NCI-H146 treated with DMSO at 0.1 percent for 48 hours (cell line): ENCODE data around the gene ADAM15.

Experiments
- DNase-seq: peaks from one replicate; lab custom pipeline; 2025; ENCODE audit not compliant: unreplicated experiment; lab: John Stamatoyannopoulos, UW

ADAM15 gene

DNA sequence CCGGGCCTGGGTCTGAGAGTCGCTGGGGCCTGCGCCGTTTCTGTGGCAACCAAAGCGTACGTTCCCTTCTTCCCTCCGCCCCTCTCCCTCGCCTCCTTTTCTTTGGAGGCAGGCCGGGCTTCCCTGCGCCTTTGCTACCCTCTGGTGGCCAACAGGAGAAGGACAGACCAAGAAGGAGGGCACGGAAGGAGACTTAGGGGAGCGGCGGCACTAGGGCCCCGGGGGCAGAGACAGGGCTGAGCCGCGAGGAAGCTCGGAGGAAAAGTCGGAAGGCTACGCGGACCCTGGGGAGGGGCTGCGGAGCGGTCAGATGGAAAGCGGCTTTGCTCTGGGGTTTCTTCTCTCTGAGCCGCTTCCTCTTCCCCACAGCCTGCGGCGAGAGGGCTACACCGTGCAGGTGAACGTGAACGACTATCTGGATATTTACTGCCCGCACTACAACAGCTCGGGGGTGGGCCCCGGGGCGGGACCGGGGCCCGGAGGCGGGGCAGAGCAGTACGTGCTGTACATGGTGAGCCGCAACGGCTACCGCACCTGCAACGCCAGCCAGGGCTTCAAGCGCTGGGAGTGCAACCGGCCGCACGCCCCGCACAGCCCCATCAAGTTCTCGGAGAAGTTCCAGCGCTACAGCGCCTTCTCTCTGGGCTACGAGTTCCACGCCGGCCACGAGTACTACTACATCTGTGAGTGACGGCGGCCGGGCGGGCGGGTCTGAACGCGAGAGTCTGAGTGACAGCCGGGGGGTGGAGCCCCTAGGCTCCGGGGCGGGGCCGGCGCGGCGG, 33.8 kb downstream of the ADAM15 start:
- peak; percentile 91 for DNase-seq

GRCh38 chr1:155085504-155086127, 34.5 kb downstream of the ADAM15 start:
- DNase-seq, result no peak

GRCh38 chr1:155086128-155086741, 35.1 kb downstream of the ADAM15 start:
- peak; percentile 26 for DNase-seq

- DNase-seq, result no peak
These were observed 35.9 kb downstream of the ADAM15 start for GRCh38 chr1:155086856-155087535.

GRCh38 chr1:155091071-155092051, 40.2 kb downstream of the ADAM15 start:
- peak; percentile 59 for DNase-seq

GRCh38 chr1:155092131-155092530, 41.0 kb downstream of the ADAM15 start:
- no peak for DNase-seq

DNA sequence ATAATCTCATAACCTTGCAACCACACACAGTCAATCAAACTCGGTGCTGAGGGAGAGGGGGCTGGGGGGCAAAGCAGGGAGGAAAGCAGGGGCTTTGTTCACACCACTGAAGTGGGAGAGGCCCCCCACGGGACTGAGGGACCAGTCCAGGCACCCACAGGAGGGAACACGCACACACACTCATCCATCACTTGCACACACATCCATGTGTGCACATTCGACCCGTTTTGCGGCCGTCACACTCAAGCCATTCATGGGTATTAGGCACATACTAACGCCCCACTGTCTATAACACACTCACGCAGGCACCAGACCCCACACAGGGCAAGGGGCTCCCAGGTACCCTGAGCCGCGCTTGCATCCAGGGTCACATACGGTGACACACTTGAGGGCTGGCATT, 41.5 kb downstream of the ADAM15 start:
- no peak for DNase-seq

DNA sequence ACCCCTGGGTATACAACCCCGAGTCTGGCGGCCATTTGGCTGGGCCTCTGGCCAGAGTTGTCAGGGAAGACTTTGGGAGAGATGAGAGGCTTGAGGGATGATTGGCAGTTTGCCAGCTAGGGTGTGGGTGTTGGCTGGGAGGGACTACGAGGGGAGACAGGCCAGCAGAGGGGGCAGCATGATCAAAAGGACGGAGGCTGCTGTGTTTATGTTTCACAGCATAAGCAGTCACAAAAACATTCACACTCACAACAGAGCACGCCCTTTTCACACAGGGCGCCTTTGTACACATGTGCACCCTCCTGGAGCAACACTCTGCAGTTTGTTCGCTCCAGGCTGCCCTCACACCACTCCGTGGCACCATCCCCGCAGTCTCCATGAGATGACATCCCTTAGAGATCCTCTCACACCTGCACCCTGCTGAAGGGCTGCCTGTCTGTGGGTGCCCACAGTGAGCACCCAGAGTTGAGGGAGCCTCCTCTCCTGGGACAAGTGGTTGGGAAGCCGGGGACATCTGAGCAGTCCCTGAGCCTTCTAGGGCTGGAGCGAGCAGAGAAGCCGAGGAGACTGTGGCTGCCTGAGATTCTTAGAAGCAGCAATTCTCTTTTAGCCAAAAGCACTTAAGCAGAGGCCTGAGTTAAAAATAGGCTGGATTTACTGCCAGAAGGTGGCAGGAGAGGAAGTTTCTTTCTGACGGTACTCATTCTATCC, 43.0 kb downstream of the ADAM15 start:
- DNase-seq, result peak; percentile 23

- DNase-seq, result no peak
These were observed 43.5 kb downstream of the ADAM15 start for GRCh38 chr1:155094622-155094948.

GRCh38 chr1:155099331-155099730, 48.2 kb downstream of the ADAM15 start:
- no peak for DNase-seq

DNA sequence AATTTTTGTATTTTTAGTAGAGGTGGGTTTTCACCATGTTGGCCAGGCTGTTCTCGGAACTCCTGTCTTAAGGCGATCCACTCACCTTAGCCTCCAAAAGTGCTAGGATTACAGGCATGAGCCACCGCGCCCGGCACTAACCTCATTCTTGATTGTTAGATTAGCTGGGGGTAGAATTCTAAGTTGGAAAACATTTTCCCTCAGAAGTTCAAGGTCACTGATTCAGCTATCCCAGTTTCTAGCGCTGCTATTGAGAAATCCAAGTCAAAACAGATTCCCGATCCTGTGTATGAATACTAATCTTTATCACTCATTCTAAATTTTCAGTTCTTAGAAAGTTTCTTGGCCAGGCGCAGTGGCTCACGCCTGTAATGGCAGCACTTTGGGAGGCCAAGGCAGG, 52.2 kb downstream of the ADAM15 start:
- DNase-seq, result no peak

- DNase-seq, result no peak
These were observed 53.8 kb downstream of the ADAM15 start for GRCh38 chr1:155104605-155105534.

DNA sequence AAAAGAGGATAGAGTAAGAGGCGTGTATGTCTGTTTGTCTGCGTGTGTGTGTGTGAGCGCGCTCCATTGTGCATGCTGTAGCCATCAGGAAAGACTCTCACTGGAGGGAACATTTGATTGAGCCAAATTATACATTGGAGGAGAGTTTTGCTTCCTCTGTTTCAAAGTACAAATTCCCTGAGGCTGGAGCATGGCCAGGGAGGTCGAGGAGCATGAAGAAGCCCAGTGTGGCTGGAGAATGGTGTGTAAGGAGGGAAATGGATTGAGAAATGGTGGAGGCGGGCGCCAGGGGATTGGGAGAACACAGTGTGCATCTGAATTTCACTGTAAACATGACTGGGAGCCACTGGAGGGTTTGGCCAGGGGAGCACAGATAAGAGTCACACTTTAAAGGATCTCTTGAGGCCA, 54.5 kb downstream of the ADAM15 start:
- no peak for DNase-seq

DNA sequence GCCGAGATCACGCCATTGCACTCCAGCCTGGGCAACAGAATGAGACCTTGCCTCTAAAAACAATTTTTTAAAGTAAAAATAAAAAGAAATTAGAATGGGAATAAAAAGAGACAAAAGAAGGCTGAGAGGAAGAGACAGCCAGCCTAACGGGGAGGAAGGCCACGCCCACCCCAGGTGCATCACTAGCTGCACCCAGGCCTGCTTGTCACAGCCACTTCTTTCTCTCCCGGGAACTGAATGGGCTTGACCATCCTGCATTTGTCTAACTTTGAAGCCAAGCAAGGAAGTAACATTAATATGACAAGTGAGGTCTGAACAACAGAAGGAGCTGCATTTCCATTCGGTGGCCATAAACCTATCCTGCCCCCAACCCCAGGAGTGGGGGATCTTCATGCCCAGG, 55.7 kb downstream of the ADAM15 start:
- no peak for DNase-seq

- DNase-seq, result no peak
These were observed 56.5 kb downstream of the ADAM15 start for GRCh38 chr1:155107309-155108264.

- no peak for DNase-seq
These were observed 57.2 kb downstream of the ADAM15 start for GRCh38 chr1:155108296-155108695.

- DNase-seq, result no peak
These were observed 59.3 kb downstream of the ADAM15 start for GRCh38 chr1:155110381-155110780.

DNA sequence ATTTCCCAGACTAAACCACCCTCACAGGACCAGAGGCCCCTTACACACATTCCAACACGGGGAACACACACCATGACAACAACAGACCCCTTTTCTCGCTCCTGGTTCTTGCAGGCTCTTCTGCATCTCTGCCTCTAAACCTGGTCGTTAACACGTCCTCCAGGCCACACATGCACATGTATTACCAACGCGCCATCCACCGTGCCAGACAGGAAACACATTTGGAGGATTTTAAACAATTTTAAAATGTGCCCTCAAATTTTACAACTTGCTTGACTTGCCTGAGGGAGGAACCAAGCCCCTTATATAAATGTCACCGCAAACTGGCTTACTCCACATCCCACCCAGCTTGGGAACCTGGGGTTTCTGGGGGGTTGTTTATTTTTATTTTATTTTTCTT, 59.7 kb downstream of the ADAM15 start:
- DNase-seq, result no peak
